HUES64 (cell line): ENCODE results near the gene TPI1.
"Not testable (repeated sequence)": the region's sequence is repeated elsewhere in the genome, so short reads cannot be mapped to it uniquely, and the experiment has no call there.

Experiments used
- H3K27ac ChIP-seq: 2 replicates; pipeline ENCODE4 v1.7.0; 2013; ENCODE audit warnings: low read depth, low read length, inconsistent platforms
- H3K27me3 ChIP-seq: 2 replicates; pipeline ENCODE4 v1.6.1; 2013; ENCODE audit warnings: mild to moderate bottlenecking, low read length; ENCODE audit not compliant: insufficient read depth
- H3K36me3 ChIP-seq: 2 replicates; pipeline ENCODE4 v1.6.1; 2013; ENCODE audit warnings: mild to moderate bottlenecking, low read length; ENCODE audit not compliant: insufficient read depth
- H3K4me1 ChIP-seq: 2 replicates; pipeline ENCODE4 v1.6.1; 2013; ENCODE audit warnings: mild to moderate bottlenecking, low read length, moderate library complexity; ENCODE audit not compliant: insufficient read depth
- H3K4me3 ChIP-seq: 2 replicates; pipeline ENCODE4 v1.5.1; 2013; ENCODE audit warnings: mild to moderate bottlenecking, low read length, moderate library complexity
- H3K9ac ChIP-seq: 2 replicates; pipeline ENCODE4 v1.6.1; 2013; ENCODE audit warnings: mild to moderate bottlenecking, low read depth, low read length
- H3K9me3 ChIP-seq: 2 replicates; pipeline ENCODE4 v1.6.1; 2013; ENCODE audit warnings: low read depth, low read length; ENCODE audit not compliant: insufficient read depth
- WGBS: fragments of 150-250, 120-280 bp; methylation state at CpG from one replicate; pipeline ENCODE4 v1.1.7; 2013; ENCODE audit warnings: missing lambda C conversion rate; 5-methylcytosine and 5-hydroxymethylcytosine counted together

TPI1 gene

GRCh38 chr12:6861391-6861790, 5.9 kb upstream of the TPI1 start:
- WGBS = 95% methylated on average over 9 of the region's 9 CpGs
- no peaks in the 10 kb centered on the region for H3K9me3 ChIP-seq
- 0 out of 2 replicates have a peak, but pooled peaks cover 6% of the 10 kb centered on the region for H3K4me1 ChIP-seq
- H3K27me3 ChIP-seq = no peaks in the 10 kb centered on the region
- H3K4me3 ChIP-seq = no peak overlapping the region
- peaks cover 88% of the 10 kb centered on the region for H3K36me3 ChIP-seq
- H3K9ac ChIP-seq = no peak overlapping the region
- H3K27ac ChIP-seq = no peak overlapping the region

- no peak overlapping the region for H3K27ac ChIP-seq
Observed at GRCh38 chr12:6863033-6863432, 4.3 kb upstream of the TPI1 start.

GRCh38 chr12:6863586-6864321, 3.6 kb upstream of the TPI1 start:
- no peak overlapping the region for H3K9ac ChIP-seq
- WGBS = 96% methylated on average over 16 of the region's 16 CpGs
- H3K9me3 ChIP-seq = no peaks in the 10 kb centered on the region
- peaks cover 70% of the 10 kb centered on the region for H3K36me3 ChIP-seq
- H3K4me3 ChIP-seq = no peak overlapping the region
- no peak overlapping the region for H3K27ac ChIP-seq
- 0 out of 2 replicates have a peak, but pooled peaks cover 12% of the 10 kb centered on the region for H3K4me1 ChIP-seq
- no peaks in the 10 kb centered on the region for H3K27me3 ChIP-seq

More at GRCh38 chr12:6863033-6863432, 4.3 kb upstream of the TPI1 start:
- Histone ChIP-seq H3K4me3 (no peak overlapping the region), H3K9me3 (no peaks in the 10 kb centered on the region), H3K4me1 (0 out of 2 replicates have a peak, but pooled peaks cover 10% of the 10 kb centered on the region), H3K36me3 (peaks cover 72% of the 10 kb centered on the region), H3K27me3 (no peaks in the 10 kb centered on the region), H3K9ac (no peak overlapping the region)
- 93% methylated on average over 11 of the region's 11 CpGs for WGBS

- Histone ChIP-seq H3K4me1 (peaks cover 21% of the 10 kb centered on the region; the same call in 1 of the 2 replicates), H3K36me3 (peaks cover 72% of the 10 kb centered on the region)
- not testable (repeated sequence) for H3K27ac ChIP-seq, H3K9me3 ChIP-seq, H3K27me3 ChIP-seq, H3K4me3 ChIP-seq, H3K9ac ChIP-seq
- 97% methylated on average over 5 of the region's 5 CpGs for WGBS
Observed at GRCh38 chr12:6865307-6865706, 2.0 kb upstream of the TPI1 start.

GRCh38 chr12:6866163-6866919, 990 bp upstream of the TPI1 start:
- Histone ChIP-seq H3K4me3 (peak overlapping the region; percentile 96), H3K9me3 (no peaks in the 10 kb centered on the region), H3K27ac (peak overlapping the region; percentile 66; the same call in 1 of the 2 replicates), H3K4me1 (peaks cover 23% of the 10 kb centered on the region; the same call in 1 of the 2 replicates), H3K9ac (peak overlapping the region; percentile 60; the same call in 1 of the 2 replicates), H3K27me3 (no peaks in the 10 kb centered on the region), H3K36me3 (peaks cover 72% of the 10 kb centered on the region)
- 51% methylated on average over 17 of the region's 19 CpGs for WGBS

GRCh38 chr12:6866920-6867412, 365 bp upstream of the TPI1 start:
- Histone ChIP-seq H3K36me3 (peaks cover 68% of the 10 kb centered on the region), H3K27ac (peak overlapping the region; percentile 66; the same call in 1 of the 2 replicates), H3K9me3 (no peaks in the 10 kb centered on the region), H3K27me3 (no peaks in the 10 kb centered on the region), H3K4me1 (peaks cover 28% of the 10 kb centered on the region; the same call in 1 of the 2 replicates), H3K9ac (peak overlapping the region; percentile 60), H3K4me3 (peak overlapping the region; percentile 96)
- 5% methylated on average over 33 of the region's 33 CpGs for WGBS

- peak overlapping the region; percentile 98 for H3K9ac ChIP-seq
- peaks cover 53% of the 10 kb centered on the region for H3K36me3 ChIP-seq
- peaks cover 28% of the 10 kb centered on the region; the same call in 1 of the 2 replicates for H3K4me1 ChIP-seq
- peak overlapping the region; percentile 93; the same call in 1 of the 2 replicates for H3K27ac ChIP-seq
- 6% methylated on average over 22 of the region's 22 CpGs for WGBS
- no peaks in the 10 kb centered on the region for H3K9me3 ChIP-seq
- H3K4me3 ChIP-seq = peak overlapping the region; percentile 96
- no peaks in the 10 kb centered on the region for H3K27me3 ChIP-seq
Observed at GRCh38 chr12:6868211-6869048, 1.1 kb downstream of the TPI1 start.

- Histone ChIP-seq H3K36me3 (peaks cover 44% of the 10 kb centered on the region), H3K27me3 (no peaks in the 10 kb centered on the region)
- WGBS = 42% methylated on average over 12 of the region's 12 CpGs
Observed at GRCh38 chr12:6869049-6870021, 2.0 kb downstream of the TPI1 start.

GRCh38 chr12:6870304-6870703, 3.0 kb downstream of the TPI1 start:
- not testable (repeated sequence) for H3K9ac ChIP-seq, H3K4me3 ChIP-seq, H3K27me3 ChIP-seq, H3K27ac ChIP-seq, H3K9me3 ChIP-seq
- WGBS = 100% methylated on average over 2 of the region's 4 CpGs
- H3K4me1 ChIP-seq = peaks cover 28% of the 10 kb centered on the region; the same call in 1 of the 2 replicates
- peaks cover 37% of the 10 kb centered on the region for H3K36me3 ChIP-seq

More at GRCh38 chr12:6869049-6870021, 2.0 kb downstream of the TPI1 start:
- Histone ChIP-seq H3K4me1 (peaks cover 28% of the 10 kb centered on the region; the same call in 1 of the 2 replicates), H3K4me3 (peak overlapping the region; percentile 96), H3K9ac (peak overlapping the region; percentile 98; the same call in 1 of the 2 replicates), H3K9me3 (no peaks in the 10 kb centered on the region), H3K27ac (peak overlapping the region; percentile 56; the same call in 1 of the 2 replicates)
